ENCODE data around the gene LRTM2.

Gene LRTM2

DNA sequence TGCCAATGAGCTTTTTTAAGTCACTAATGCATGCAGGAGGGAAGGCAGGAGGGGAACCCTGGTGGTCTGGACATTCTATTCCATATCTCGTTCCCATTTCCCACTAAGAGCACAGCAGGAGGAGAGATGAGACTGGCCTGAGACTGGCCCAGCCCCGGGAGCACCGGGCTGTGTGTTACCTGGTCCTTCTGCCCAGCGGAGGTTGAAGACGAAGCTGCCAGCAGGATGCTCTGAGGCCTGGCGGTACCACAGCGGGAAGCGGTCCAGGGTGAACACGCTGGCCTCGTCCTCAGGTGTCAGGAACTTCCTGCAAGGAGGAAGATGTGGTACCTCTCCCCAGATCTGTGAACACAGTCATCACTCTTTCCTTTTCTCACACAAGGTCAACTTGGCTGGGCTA is 23.9 kb downstream of the LRTM2 start:
- TF ChIP-seq, protein P1, sequence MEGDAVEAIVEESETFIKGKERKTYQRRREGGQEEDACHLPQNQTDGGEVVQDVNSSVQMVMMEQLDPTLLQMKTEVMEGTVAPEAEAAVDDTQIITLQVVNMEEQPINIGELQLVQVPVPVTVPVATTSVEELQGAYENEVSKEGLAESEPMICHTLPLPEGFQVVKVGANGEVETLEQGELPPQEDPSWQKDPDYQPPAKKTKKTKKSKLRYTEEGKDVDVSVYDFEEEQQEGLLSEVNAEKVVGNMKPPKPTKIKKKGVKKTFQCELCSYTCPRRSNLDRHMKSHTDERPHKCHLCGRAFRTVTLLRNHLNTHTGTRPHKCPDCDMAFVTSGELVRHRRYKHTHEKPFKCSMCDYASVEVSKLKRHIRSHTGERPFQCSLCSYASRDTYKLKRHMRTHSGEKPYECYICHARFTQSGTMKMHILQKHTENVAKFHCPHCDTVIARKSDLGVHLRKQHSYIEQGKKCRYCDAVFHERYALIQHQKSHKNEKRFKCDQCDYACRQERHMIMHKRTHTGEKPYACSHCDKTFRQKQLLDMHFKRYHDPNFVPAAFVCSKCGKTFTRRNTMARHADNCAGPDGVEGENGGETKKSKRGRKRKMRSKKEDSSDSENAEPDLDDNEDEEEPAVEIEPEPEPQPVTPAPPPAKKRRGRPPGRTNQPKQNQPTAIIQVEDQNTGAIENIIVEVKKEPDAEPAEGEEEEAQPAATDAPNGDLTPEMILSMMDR (IDR thresholded peaks at IDR 0.05; ENCODE audit: borderline replicate concordance, control extremely low read depth, extremely low read depth, insufficient read depth, missing control alignments): no peak
- DNase-seq (ENCODE audit: low spot score): no peak
- in situ Hi-C loops (cut with MboI; ENCODE audit: low sequenced_read_pairs, unreplicated experiment): no loop called here

DNA sequence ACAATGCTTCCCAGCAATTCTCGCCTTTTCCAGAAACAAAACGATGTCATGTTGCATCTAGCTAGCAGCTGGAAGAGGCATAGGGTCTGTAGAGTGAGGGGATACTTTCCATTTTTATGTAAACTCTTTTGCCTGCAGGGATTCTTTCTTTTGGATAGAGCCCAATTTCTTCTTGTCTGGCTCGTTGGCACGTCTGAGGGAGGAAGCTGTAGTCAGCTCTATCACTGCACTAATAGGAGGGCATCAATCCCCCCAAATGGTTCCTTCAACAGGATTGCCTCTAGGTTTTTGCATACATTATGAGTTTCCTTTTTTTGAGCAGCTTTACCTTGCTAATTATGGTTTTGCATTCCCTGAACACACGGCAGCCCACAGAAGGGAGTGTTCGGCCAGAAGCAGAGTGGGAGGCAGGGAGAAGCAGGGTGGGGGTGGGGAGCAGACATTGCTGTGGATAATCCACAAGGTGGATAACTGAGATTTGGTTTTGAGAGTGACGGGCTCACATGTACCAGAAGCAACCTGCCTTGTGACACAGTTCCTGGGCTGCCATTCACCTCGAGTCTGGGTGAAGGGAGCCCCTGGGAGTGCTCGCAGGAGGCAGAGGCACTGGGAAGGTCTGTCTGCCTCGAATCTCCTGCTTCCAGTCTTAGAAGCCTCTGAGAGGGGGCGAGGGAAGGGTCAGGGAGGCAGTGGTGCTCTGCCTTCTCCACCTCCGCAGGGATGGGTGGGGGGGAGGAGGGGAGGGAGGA is 24.5 kb downstream of the LRTM2 start:
- TF ChIP-seq, protein P1 (IDR thresholded peaks at IDR 0.05; ENCODE audit: borderline replicate concordance, control extremely low read depth, extremely low read depth, insufficient read depth, missing control alignments): no peak
- DNase-seq (ENCODE audit: low spot score): peak; percentile 21
- in situ Hi-C loops (cut with MboI; ENCODE audit: low sequenced_read_pairs, unreplicated experiment): no loop called here

DNA sequence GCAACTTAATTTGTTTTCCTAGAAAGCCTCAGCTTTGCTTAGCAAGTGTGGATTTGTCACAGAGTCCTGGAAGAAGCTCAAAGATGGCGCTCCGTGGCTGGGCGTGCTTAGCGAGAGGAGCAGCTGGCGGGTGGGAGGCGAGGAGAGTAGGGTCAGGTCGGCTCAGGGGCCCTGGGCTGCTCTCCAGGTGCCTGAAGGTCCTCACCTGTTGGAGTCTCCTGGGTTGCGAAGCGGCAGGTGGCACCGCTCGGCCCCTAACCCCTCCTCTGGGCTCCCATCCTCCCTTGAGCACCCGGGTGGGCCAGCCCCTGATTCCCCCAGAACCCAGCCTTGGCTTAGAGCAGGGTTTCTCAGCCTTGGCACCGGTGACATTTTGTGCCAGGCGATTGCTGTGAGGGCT is 25.1 kb downstream of the LRTM2 start:
- no peak for DNase-seq (ENCODE audit: low spot score)
- TF ChIP-seq, protein P1 (IDR thresholded peaks at IDR 0.05; ENCODE audit: borderline replicate concordance, control extremely low read depth, extremely low read depth, insufficient read depth, missing control alignments): no peak
- in situ Hi-C loops (cut with MboI; ENCODE audit: low sequenced_read_pairs, unreplicated experiment): no loop called here

DNA sequence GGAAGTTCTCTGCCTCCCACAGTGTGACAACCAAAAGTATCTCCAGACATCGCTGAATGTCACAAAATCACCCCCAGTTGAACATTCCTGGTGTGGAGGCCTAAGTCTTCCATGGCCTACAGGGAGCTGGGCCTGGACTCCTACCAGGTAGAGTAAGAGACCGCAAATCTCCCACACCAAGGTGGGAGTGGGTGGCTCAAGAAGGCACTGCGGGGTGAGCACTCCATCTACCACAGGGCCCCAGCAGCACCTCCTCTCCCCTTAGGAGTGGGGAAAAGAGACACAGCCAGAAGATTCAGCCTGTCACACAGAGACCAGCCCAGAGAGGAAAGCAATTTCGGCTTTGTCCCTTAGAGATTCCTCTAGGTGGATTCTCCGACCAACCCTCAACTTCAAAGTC is 25.5 kb downstream of the LRTM2 start:
- in situ Hi-C loops (cut with MboI; ENCODE audit: low sequenced_read_pairs, unreplicated experiment): no loop called here
- TF ChIP-seq, protein P1 (IDR thresholded peaks at IDR 0.05; ENCODE audit: borderline replicate concordance, control extremely low read depth, extremely low read depth, insufficient read depth, missing control alignments): no peak
- peak; percentile 20 for DNase-seq (ENCODE audit: low spot score)

DNA sequence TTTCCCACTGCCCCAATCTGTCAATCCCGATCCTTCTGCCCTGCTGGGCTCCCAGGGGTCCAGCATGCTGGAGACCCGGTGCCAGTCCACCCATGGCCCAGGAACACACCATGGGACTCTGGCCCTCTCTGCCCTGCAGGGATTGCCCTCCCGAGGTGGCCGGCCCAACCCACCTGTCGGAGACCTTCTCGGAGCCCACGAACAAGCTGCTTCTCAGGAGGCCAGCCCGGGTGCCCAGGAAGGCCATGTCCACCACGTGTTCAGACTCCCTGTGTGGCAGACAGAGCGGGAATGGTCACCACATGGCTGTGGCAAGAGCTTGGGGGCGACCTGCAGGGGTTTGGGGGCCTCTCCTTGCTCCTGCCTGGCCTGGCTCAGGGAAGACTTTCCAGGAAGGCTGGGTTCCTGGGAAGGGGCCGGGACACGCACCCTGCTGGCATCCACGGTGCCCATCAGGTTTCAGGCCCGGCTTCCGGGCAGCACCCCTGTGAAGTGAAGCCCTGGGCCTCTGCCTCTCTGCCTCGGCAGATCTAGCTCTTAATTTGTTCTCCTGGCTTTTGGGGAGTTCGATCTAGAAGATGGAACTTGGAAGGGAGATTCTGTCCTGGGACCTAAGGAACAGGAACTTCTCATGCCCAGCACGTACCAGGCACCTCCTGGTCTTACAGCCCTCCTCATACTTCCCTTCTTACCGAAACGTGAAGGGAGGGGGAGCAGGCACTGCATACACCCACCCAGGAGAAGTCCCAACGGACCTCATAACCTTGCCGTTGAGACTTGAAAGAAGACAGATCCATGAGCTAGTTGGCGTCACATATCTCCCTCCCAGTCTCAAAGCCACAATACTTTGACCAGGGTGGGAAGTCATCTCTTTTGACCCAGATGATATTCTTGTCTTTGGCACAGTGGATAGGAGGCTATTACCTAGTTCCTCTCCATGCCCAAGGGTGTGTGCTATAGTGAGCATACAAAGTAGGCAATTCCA is 26.3 kb downstream of the LRTM2 start:
- TF ChIP-seq, protein P1 (IDR thresholded peaks at IDR 0.05; ENCODE audit: borderline replicate concordance, control extremely low read depth, extremely low read depth, insufficient read depth, missing control alignments): no peak
- in situ Hi-C loops (cut with MboI; ENCODE audit: low sequenced_read_pairs, unreplicated experiment): no loop called here
- DNase-seq (ENCODE audit: low spot score): no peak

DNA sequence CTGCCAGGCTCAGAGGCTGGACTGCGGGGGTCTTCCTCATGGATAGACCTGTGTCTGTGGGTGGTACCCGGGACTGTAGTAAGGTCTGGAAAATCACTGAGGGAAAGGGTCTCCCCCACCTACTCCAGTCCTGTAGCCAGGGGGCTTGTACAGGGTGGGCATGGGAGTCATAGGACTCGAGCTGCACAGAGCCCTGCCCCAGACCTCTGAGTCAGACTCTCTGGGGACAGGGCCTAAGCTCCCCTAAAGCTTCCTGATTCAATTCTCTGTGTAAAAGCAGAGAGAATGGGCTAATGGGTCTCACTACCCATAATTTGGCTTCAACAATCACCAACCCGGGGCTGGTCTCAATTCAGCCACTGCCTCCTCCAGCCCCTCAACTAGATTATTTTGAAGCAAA is 27.0 kb downstream of the LRTM2 start:
- in situ Hi-C loops (cut with MboI; ENCODE audit: low sequenced_read_pairs, unreplicated experiment): no loop called here
- DNase-seq (ENCODE audit: low spot score): no peak

More for the DNA sequence above, 27.0 kb downstream of the LRTM2 start:
- TF ChIP-seq, protein P1 (IDR thresholded peaks at IDR 0.05; ENCODE audit: borderline replicate concordance, control extremely low read depth, extremely low read depth, insufficient read depth, missing control alignments): no peak
